ENCODE results near the gene EIF4G1.

DNA sequence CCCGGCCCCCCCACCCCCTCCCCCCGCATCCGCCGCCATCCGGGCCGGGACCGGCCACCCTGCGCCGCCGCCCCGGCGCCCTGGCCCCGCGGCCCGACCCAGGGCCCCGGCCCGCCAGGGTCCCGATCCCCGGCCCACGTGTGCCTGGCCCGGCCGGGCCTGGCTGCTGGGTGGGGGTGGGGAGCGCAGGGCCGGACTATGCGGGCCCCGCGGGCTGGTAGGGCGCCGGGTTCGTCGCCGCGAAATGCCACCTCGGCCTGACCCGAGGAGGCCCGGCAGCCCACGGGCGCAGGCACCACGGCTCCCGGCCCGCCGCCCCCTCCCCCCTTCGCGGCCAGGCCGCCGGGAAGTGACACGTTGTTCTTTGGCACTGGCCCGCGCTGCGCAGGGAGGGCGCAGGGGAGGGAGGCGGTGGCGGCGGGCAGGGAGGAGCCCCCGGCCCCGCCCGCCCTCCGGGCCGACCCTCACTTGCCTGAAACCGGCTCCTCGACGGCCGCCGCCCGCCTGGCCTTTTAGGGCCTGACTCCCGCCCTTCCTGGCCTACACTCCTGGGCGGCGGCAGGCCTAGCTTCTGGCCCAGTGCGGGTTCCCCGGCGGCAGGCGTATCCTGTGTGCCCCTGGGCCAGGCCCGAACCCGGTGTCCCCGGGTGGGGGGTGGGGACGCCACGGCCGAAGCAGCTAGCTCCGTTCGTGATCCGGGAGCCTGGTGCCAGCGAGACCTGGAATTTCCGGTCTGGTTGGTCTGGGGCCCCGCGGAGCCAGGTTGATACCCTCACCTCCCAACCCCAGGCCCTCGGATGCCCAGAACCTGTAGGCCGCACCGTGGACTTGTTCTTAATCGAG lies 515 bp downstream of the EIF4G1 start:
- TF ChIP-seq CEBPB (IDR thresholded peaks at IDR 0.05; ENCODE audit: low read depth) (no peak), SRF (IDR thresholded peaks at IDR 0.05; ENCODE audit: low read depth) (no peak)
- TF ChIP-seq, protein P1, sequence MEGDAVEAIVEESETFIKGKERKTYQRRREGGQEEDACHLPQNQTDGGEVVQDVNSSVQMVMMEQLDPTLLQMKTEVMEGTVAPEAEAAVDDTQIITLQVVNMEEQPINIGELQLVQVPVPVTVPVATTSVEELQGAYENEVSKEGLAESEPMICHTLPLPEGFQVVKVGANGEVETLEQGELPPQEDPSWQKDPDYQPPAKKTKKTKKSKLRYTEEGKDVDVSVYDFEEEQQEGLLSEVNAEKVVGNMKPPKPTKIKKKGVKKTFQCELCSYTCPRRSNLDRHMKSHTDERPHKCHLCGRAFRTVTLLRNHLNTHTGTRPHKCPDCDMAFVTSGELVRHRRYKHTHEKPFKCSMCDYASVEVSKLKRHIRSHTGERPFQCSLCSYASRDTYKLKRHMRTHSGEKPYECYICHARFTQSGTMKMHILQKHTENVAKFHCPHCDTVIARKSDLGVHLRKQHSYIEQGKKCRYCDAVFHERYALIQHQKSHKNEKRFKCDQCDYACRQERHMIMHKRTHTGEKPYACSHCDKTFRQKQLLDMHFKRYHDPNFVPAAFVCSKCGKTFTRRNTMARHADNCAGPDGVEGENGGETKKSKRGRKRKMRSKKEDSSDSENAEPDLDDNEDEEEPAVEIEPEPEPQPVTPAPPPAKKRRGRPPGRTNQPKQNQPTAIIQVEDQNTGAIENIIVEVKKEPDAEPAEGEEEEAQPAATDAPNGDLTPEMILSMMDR (IDR thresholded peaks at IDR 0.05 in 2 of 3, conservative IDR thresholded peaks at IDR 0.05 in 1 of 3; ENCODE audit: borderline replicate concordance in 1 of 3, insufficient read depth in 1 of 3, low read depth in 2 of 3, low read length in 2 of 3) = no peak
- TF ChIP-seq, protein P2, sequence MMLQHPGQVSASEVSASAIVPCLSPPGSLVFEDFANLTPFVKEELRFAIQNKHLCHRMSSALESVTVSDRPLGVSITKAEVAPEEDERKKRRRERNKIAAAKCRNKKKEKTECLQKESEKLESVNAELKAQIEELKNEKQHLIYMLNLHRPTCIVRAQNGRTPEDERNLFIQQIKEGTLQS (IDR thresholded peaks at IDR 0.05) = no peak

All from HCT116 (cell line).